IMR-90 (cell line): ENCODE measurements around the gene MGLL. TPM values are rescaled to one million over a fixed set of nuclear protein-coding genes. Genes with fewer than 3 reads are reported as not detected.

Experiments
- ATAC-seq: fragments of 200-7000 bp; cut with Tn5 transposase; 2 replicates; pipeline ENCODE4 v1.9.1; 2020; ENCODE audit warnings: low read depth, mild to moderate bottlenecking, moderate library complexity
- BruUV-seq: library from RNA; stranded (reverse); fragments of 400-500 nt; replicated peaks from 2 replicates; lab custom pipeline; 2021; lab: Mats Ljungman, UMichigan
- CTCF ChIA-PET: fragments of 300-600 bp; formaldehyde crosslinking; extraction: SDS; loops from one replicate; lab custom pipeline; 2021; ENCODE audit warnings: antibody characterized with exemption; lab: Yijun Ruan, JAX
- POLR2A ChIA-PET: fragments of 300-600 bp; sonication (Branson Sonifier 250); formaldehyde crosslinking; loops from one replicate; lab custom pipeline; 2022; ENCODE audit warnings: antibody characterized with exemption; ENCODE audit not compliant: unreplicated experiment; lab: Charles Lee
- DNase-seq: peaks from one replicate; pipeline ENCODE4 v3.0.0; 2013
- H2AFZ ChIP-seq: replicated peaks from 2 replicates; pipeline ENCODE3; 2013; ENCODE audit warnings: low read length, mild to moderate bottlenecking; ENCODE audit not compliant: poor library complexity
- H2AK5ac ChIP-seq: 2 replicates; pipeline ENCODE4 v1.6.1; 2013; ENCODE audit warnings: low read depth, low read length, inconsistent platforms
- H2AK9ac ChIP-seq: replicated peaks from 2 replicates; pipeline ENCODE3; 2013; ENCODE audit warnings: mild to moderate bottlenecking, low read depth, low read length, moderate library complexity; ENCODE audit not compliant: poor library complexity
- H2BK120ac ChIP-seq: 2 replicates; pipeline ENCODE4 v1.6.1; 2013; ENCODE audit warnings: low read depth, low read length, inconsistent platforms
- H2BK15ac ChIP-seq: 3 replicates; pipeline ENCODE4 v1.6.1; 2013; ENCODE audit warnings: low read depth, low read length, inconsistent platforms
- H2BK20ac ChIP-seq: 2 replicates; pipeline ENCODE4 v1.6.1; 2013; ENCODE audit warnings: low read depth, mild to moderate bottlenecking, inconsistent platforms, low read length, moderate library complexity
- H2BK5ac ChIP-seq: 2 replicates; pipeline ENCODE4 v1.6.1; 2013; ENCODE audit warnings: mild to moderate bottlenecking, low read depth, low read length, inconsistent platforms; ENCODE audit not compliant: poor library complexity, severe bottlenecking
- H3K14ac ChIP-seq: replicated peaks from 2 replicates; pipeline ENCODE4 v1.6.1; 2013; ENCODE audit warnings: low read depth, low read length, inconsistent platforms
- H3K18ac ChIP-seq: 2 replicates; pipeline ENCODE4 v1.6.1; 2013; ENCODE audit warnings: low read depth, low read length, control low read depth
- H3K23ac ChIP-seq: 2 replicates; pipeline ENCODE4 v1.6.1; 2013; ENCODE audit warnings: low read depth, low read length, inconsistent platforms
- H3K27ac ChIP-seq: 2 replicates; pipeline ENCODE4 v1.5.1; 2013; ENCODE audit warnings: mild to moderate bottlenecking, control low read depth, low read length; ENCODE audit not compliant: insufficient read depth
- H3K27me3 ChIP-seq: 2 replicates; pipeline ENCODE4 v1.6.1; 2013; ENCODE audit warnings: low read length; ENCODE audit not compliant: control insufficient read depth, insufficient read depth
- H3K36me3 ChIP-seq: 2 replicates; pipeline ENCODE4 v1.6.1; 2013; ENCODE audit warnings: low read length, mixed read lengths; ENCODE audit not compliant: control insufficient read depth, insufficient read depth
- H3K4ac ChIP-seq: 2 replicates; pipeline ENCODE4 v1.6.1; 2013; ENCODE audit warnings: low read depth, low read length, inconsistent platforms
- H3K4me1 ChIP-seq: 2 replicates; pipeline ENCODE4 v1.6.1; 2013; ENCODE audit warnings: low read length, mixed read lengths; ENCODE audit not compliant: control insufficient read depth, insufficient read depth
- H3K4me2 ChIP-seq: 2 replicates; pipeline ENCODE4 v1.6.1; 2013; ENCODE audit warnings: low read depth, mild to moderate bottlenecking, control low read depth, low read length, moderate library complexity
- H3K4me3 ChIP-seq: 2 replicates; pipeline ENCODE4 v1.5.1; 2013; ENCODE audit warnings: low read depth, mild to moderate bottlenecking, control low read depth, low read length, moderate library complexity; ENCODE audit not compliant: insufficient read depth
- H3K56ac ChIP-seq: 2 replicates; pipeline ENCODE4 v1.6.1; 2013; ENCODE audit warnings: low read length, inconsistent platforms; ENCODE audit not compliant: insufficient read depth; ENCODE audit errors: extremely low read depth
- H3K79me1 ChIP-seq, 2 experiments: 2 replicates each; pipeline ENCODE4 v1.6.1; 2013; ENCODE audit warnings: low read length in 2 of 2, inconsistent platforms in 1 of 2, low read depth in 1 of 2
- H3K9ac ChIP-seq: 2 replicates; pipeline ENCODE4 v1.6.1; 2013; ENCODE audit warnings: low read depth, low read length, control low read depth
- H3K9me1 ChIP-seq: 2 replicates; pipeline ENCODE4 v1.6.1; 2013; ENCODE audit warnings: low read length, inconsistent platforms; ENCODE audit not compliant: insufficient read depth
- H3K9me3 ChIP-seq: 2 replicates; pipeline ENCODE4 v1.6.1; 2013; ENCODE audit warnings: low read length; ENCODE audit not compliant: control insufficient read depth, insufficient read depth
- H4K20me1 ChIP-seq: 2 replicates; pipeline ENCODE4 v1.6.1; 2013; ENCODE audit warnings: low read length, inconsistent platforms; ENCODE audit not compliant: insufficient read depth
- H4K5ac ChIP-seq: 2 replicates; pipeline ENCODE4 v1.6.1; 2013; ENCODE audit warnings: mild to moderate bottlenecking, low read depth, low read length, control low read depth
- H4K8ac ChIP-seq, 2 experiments: 2 replicates each; pipeline ENCODE4 v1.6.1; 2013; ENCODE audit warnings: low read depth in 2 of 2, low read length in 2 of 2, control low read depth in 1 of 2, inconsistent platforms in 1 of 2
- H4K91ac ChIP-seq: 2 replicates; pipeline ENCODE4 v1.6.1; 2013; ENCODE audit warnings: low read depth, low read length, inconsistent platforms; ENCODE audit not compliant: insufficient read depth
- BHLHE40 ChIP-seq: fragments of 150-350 bp; IDR thresholded peaks from 2 replicates; pipeline ENCODE4 v1.6.1; 2016; ENCODE audit warnings: mild to moderate bottlenecking, low read depth, low read length
- CEBPB ChIP-seq: IDR thresholded peaks from 2 replicates; pipeline ENCODE4 v1.6.1; 2012; ENCODE audit warnings: low read depth, low read length, improper control_type of control experiment
- CHD1 ChIP-seq: IDR thresholded peaks from 2 replicates; pipeline ENCODE4 v1.6.1; 2012; ENCODE audit warnings: low read depth, low read length, improper control_type of control experiment
- FOS ChIP-seq: fragments of 150-350 bp; IDR thresholded peaks from 2 replicates; pipeline ENCODE4 v1.6.1; 2016; ENCODE audit warnings: low read depth, low read length
- MAFK ChIP-seq: IDR thresholded peaks from 2 replicates; pipeline ENCODE4 v1.6.1; 2012; ENCODE audit warnings: low read depth, low read length, improper control_type of control experiment
- MXI1 ChIP-seq: IDR thresholded peaks from 2 replicates; pipeline ENCODE4 v1.6.1; 2012; ENCODE audit warnings: low read depth, mild to moderate bottlenecking, low read length, moderate library complexity, borderline replicate concordance
- NFE2L2 ChIP-seq: fragments of 150-350 bp; IDR thresholded peaks from 2 replicates; pipeline ENCODE4 v1.6.1; 2016; ENCODE audit warnings: low read depth, mild to moderate bottlenecking, low read length
- RAD21 ChIP-seq: IDR thresholded peaks from 2 replicates; pipeline ENCODE4 v1.6.1; 2012; ENCODE audit warnings: low read length, improper control_type of control experiment
- RCOR1 ChIP-seq: IDR thresholded peaks from 2 replicates; pipeline ENCODE4 v1.6.1; 2012; ENCODE audit warnings: mild to moderate bottlenecking, low read length, improper control_type of control experiment; ENCODE audit not compliant: insufficient replicate concordance
- RFX5 ChIP-seq: IDR thresholded peaks from 2 replicates; pipeline ENCODE4 v1.8.0; 2012; ENCODE audit warnings: low read depth, mild to moderate bottlenecking, low read length, moderate library complexity
- WGBS, 2 experiments: methylation state at CpG; one replicate each; pipeline versions ENCODE4 v1.1.5 to v1.1.7; 2013; ENCODE audit warnings: missing lambda C conversion rate in 2 of 2; ENCODE audit not compliant: insufficient read length in 1 of 2; ENCODE audit errors: extremely low coverage in 2 of 2; 5-methylcytosine and 5-hydroxymethylcytosine counted together
- dilution Hi-C: fragments of 300-500 bp; cut with HindIII; formaldehyde crosslinking; loops from one replicate; pipeline ENCODE4 v1.14.3; 2018; ENCODE audit warnings: low sequenced_read_pairs; ENCODE audit not compliant: unreplicated experiment
- in situ Hi-C: fragments of 300-500 bp; cut with MboI; formaldehyde crosslinking; loops from 3 replicates; pipeline ENCODE4 v1.14.3; 2019; ENCODE audit warnings: low sequenced_read_pairs, inconsistent platforms, mixed read lengths
- intact Hi-C: fragments of 100-400 bp; cut with micrococcal nuclease; formaldehyde crosslinking; loops from 2 replicates; pipeline ENCODE4 v1.10.0; 2022
- polyA plus RNA-seq, 3 experiments: library from polyadenylated mRNA; depleted of rRNA; stranded (reverse); fragments of >200 nt; gene quantifications; 2 replicates each; pipeline ENCODE4 v1.2.3, GENCODE V29; 2012; ENCODE audit warnings: low replicate concordance in 1 of 3
- total RNA-seq: library from RNA; depleted of rRNA; stranded (reverse); fragments of >200 nt; gene quantifications from 2 replicates; pipeline ENCODE4 v1.2.3, GENCODE V29; 2012
- TF ChIP-seq, protein P1 (sequence below): conservative IDR thresholded peaks from 2 replicates; pipeline ENCODE4 v1.5.1; 2012; ENCODE audit warnings: mild to moderate bottlenecking, low read depth, low read length, improper control_type of control experiment
- TF ChIP-seq, protein P2 (sequence below): fragments of 150-350 bp; IDR thresholded peaks from 2 replicates; pipeline ENCODE4 v1.6.1; 2016; ENCODE audit warnings: low read depth, mild to moderate bottlenecking, low read length, moderate library complexity, borderline replicate concordance
- TF ChIP-seq, protein P3 (sequence below): fragments of 150-350 bp; IDR thresholded peaks from 2 replicates; pipeline ENCODE4 v1.6.1; 2017; ENCODE audit warnings: mild to moderate bottlenecking, antibody characterized with exemption, low read length, low read depth

MGLL gene
- total and polyA plus RNA-seq, 2 of the 4 experiments (the other 2 are of a cell fraction): 23.7 to 60.6 TPM

DNA sequence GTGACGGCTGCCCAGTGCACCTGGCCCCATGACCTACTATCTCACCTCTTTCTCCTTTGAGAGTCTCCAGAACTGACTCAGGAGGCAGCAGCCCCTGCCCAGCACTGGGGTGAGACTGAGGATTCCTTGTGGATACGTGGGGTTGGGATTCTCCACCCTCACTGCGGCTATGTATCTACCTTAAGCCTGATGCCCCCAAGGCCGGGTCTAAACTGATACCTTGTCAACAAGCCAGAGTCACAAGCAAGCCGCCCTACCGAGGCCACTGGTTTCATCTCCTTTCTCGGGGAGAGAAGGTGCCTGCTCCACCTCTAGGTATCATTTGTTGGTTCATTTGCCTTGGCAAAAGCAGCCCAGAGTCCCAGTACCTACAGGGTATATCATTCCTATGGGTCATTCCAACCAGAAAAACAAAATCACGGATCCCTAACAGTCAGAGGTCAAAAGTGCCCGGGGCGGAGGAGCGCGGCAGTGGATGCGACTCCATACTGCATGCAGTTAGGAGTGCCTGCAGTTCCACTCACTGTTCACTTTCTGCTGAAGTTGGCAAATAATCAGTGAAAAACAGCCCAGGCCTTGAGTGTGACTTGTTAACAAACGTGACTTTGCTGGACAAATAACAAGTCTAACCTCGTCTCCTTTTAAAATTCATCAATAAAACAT, 102.0 kb downstream of the MGLL start:
- Histone ChIP-seq H3K4me3 (no peak overlapping the region), H3K14ac (no peak overlapping the region), H3K36me3 (peaks cover 17% of the 10 kb centered on the region), H3K4me1 (peaks cover 6% of the 10 kb centered on the region; the same call in 1 of the 2 replicates), H3K27me3 (no peaks in the 10 kb centered on the region), H4K91ac (no peak overlapping the region), H3K23ac (no peak overlapping the region), H2AK5ac (no peak overlapping the region), H3K4me2 (no peak overlapping the region), H4K20me1 (no peaks in the 10 kb centered on the region), H2AFZ (no peak overlapping the region), H2BK20ac (no peak overlapping the region), H2BK15ac (no peak overlapping the region), H2BK5ac (no peak overlapping the region), H3K79me1 (peaks cover 6 to 59% of the 10 kb centered on the region in 2 experiments; a peak in 2 of 4 replicates), H3K4ac (no peak overlapping the region), H3K18ac (no peak overlapping the region), H3K27ac (no peak overlapping the region), H3K56ac (no peak overlapping the region), H4K5ac (no peak overlapping the region), H2AK9ac (no peak overlapping the region), H3K9ac (no peak overlapping the region), H4K8ac (no peak overlapping the region), H2BK120ac (no peak overlapping the region), H3K9me3 (no peaks in the 10 kb centered on the region), H3K9me1 (peaks cover 6% of the 10 kb centered on the region; the same call in 1 of the 2 replicates)
- ChIA-PET CTCF (no interaction called here), POLR2A (no interaction called here)
- ATAC-seq (no peak), DNase-seq (no peak)
- TF ChIP-seq, protein P1, sequence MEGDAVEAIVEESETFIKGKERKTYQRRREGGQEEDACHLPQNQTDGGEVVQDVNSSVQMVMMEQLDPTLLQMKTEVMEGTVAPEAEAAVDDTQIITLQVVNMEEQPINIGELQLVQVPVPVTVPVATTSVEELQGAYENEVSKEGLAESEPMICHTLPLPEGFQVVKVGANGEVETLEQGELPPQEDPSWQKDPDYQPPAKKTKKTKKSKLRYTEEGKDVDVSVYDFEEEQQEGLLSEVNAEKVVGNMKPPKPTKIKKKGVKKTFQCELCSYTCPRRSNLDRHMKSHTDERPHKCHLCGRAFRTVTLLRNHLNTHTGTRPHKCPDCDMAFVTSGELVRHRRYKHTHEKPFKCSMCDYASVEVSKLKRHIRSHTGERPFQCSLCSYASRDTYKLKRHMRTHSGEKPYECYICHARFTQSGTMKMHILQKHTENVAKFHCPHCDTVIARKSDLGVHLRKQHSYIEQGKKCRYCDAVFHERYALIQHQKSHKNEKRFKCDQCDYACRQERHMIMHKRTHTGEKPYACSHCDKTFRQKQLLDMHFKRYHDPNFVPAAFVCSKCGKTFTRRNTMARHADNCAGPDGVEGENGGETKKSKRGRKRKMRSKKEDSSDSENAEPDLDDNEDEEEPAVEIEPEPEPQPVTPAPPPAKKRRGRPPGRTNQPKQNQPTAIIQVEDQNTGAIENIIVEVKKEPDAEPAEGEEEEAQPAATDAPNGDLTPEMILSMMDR: no peak
- TF ChIP-seq CEBPB: no peak
- no peak for TF ChIP-seq BHLHE40
- TF ChIP-seq, protein P2, sequence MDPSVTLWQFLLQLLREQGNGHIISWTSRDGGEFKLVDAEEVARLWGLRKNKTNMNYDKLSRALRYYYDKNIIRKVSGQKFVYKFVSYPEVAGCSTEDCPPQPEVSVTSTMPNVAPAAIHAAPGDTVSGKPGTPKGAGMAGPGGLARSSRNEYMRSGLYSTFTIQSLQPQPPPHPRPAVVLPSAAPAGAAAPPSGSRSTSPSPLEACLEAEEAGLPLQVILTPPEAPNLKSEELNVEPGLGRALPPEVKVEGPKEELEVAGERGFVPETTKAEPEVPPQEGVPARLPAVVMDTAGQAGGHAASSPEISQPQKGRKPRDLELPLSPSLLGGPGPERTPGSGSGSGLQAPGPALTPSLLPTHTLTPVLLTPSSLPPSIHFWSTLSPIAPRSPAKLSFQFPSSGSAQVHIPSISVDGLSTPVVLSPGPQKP: no peak
- no peak for TF ChIP-seq NFE2L2
- TF ChIP-seq, protein P3, sequence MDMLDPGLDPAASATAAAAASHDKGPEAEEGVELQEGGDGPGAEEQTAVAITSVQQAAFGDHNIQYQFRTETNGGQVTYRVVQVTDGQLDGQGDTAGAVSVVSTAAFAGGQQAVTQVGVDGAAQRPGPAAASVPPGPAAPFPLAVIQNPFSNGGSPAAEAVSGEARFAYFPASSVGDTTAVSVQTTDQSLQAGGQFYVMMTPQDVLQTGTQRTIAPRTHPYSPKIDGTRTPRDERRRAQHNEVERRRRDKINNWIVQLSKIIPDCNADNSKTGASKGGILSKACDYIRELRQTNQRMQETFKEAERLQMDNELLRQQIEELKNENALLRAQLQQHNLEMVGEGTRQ: no peak
- TF ChIP-seq CHD1: no peak
- no peak for TF ChIP-seq MAFK
- TF ChIP-seq RAD21: no peak
- TF ChIP-seq RFX5: no peak
- no peak for TF ChIP-seq RCOR1
- no peak for TF ChIP-seq MXI1
- no peak for TF ChIP-seq FOS
- intact Hi-C loops (no loop called here), in situ Hi-C loops (no loop called here), dilution Hi-C loops (no loop called here)
- BruUV-seq: no TSS peak
- WGBS, 2 experiments: 99% methylated on average over 7 of the region's 15 CpGs; no CpG with 5 or more reads in 1 of the 2 experiments
